Adrenal gland (tissue), 5 donors: Measurements from ENCODE around the gene HLA-C.

ENCODE experiments used
- CTCF ChIP-seq, 6 experiments: fragments of 450-650 bp in 4 of 6; fragments of 200-600 bp in 2 of 6; sonication (generic) in 1 of 6; IDR thresholded peaks; 1 replicate in 5 of 6; 2 replicates in 1 of 6; pipeline versions ENCODE4 v1.5.1 to v1.8.0; 2016 to 2021; ENCODE audit warnings: antibody characterized with exemption in 6 of 6, mild to moderate bottlenecking in 2 of 6, moderate library complexity in 1 of 6
- POLR2A ChIP-seq, 2 donors: fragments of 450-650 bp; IDR thresholded peaks; one replicate each; pipeline ENCODE4 v1.6.1; 2017; ENCODE audit warnings: antibody characterized with exemption in 2 of 2, mild to moderate bottlenecking in 2 of 2, moderate library complexity in 1 of 2
- donor health status: DM: no; HTN: no; CAD: no.

GRCh38 chr6:31227143-31227542 is 44.7 kb downstream of the HLA-C start:
- TF ChIP-seq CTCF (IDR thresholded peaks at IDR 0.05): no peak
- no peak for TF ChIP-seq POLR2A (IDR thresholded peaks at IDR 0.05)
